Stimulated activated CD4-positive, alpha-beta T cell treated with anti-CD3 and anti-CD28 coated beads, Interleukin-2, amount 100 ng/mL, for 24 hours (primary cell): ENCODE data around the gene ARHGDIB.

Experiments used
- DNase-seq, 2 donors: peaks; one replicate each; pipeline ENCODE4 v3.0.0-alpha.2; 2020

Gene ARHGDIB

GRCh38 chr12:14954269-14954668 is 7.1 kb downstream of the ARHGDIB start:
- DNase-seq = no peak

GRCh38 chr12:14953752-14954151 is 7.6 kb downstream of the ARHGDIB start:
- no peak for DNase-seq

- no peak for DNase-seq
These were observed 9.0 kb downstream of the ARHGDIB start for GRCh38 chr12:14952299-14952921.

GRCh38 chr12:14951851-14952250 is 9.6 kb downstream of the ARHGDIB start:
- DNase-seq = no peak

GRCh38 chr12:14950982-14951746 is 10.2 kb downstream of the ARHGDIB start:
- no peak for DNase-seq

- peak; percentile 33 to 53 for DNase-seq
These were observed 11.0 kb downstream of the ARHGDIB start for GRCh38 chr12:14950421-14950820.

- DNase-seq = no peak
These were observed 11.8 kb downstream of the ARHGDIB start for GRCh38 chr12:14949631-14950030.

- DNase-seq = peak; percentile 43 to 62
These were observed 12.7 kb downstream of the ARHGDIB start for GRCh38 chr12:14948672-14949071.

GRCh38 chr12:14946861-14947260 is 14.5 kb downstream of the ARHGDIB start:
- no peak for DNase-seq

- DNase-seq = no peak
These were observed 15.2 kb downstream of the ARHGDIB start for GRCh38 chr12:14946162-14946561.

- no peak for DNase-seq
These were observed 19.0 kb downstream of the ARHGDIB start for GRCh38 chr12:14942196-14942931.

- DNase-seq = no peak
These were observed 20.0 kb downstream of the ARHGDIB start for GRCh38 chr12:14941369-14941768.

GRCh38 chr12:14938301-14938700 is 23.1 kb downstream of the ARHGDIB start, which contains the start of gene ERP27:
Gene ERP27 (minus strand): TSS chr12:14938537. CDS start chr12:14938508, 29 bp downstream.
- no peak for DNase-seq

GRCh38 chr12:14937689-14938088 is 23.7 kb downstream of the ARHGDIB start:
- DNase-seq = no peak

- DNase-seq = no peak
These were observed 24.4 kb downstream of the ARHGDIB start for GRCh38 chr12:14937014-14937413.

- no peak for DNase-seq
These were observed 25.1 kb downstream of the ARHGDIB start for GRCh38 chr12:14936224-14936861.

GRCh38 chr12:14935031-14935430 is 26.4 kb downstream of the ARHGDIB start:
- DNase-seq = no peak

- DNase-seq = no peak
These were observed 26.9 kb downstream of the ARHGDIB start for GRCh38 chr12:14934511-14934910.

GRCh38 chr12:14931791-14932560 is 29.4 kb downstream of the ARHGDIB start:
- DNase-seq = no peak

GRCh38 chr12:14931359-14931758 is 30.0 kb downstream of the ARHGDIB start:
- no peak for DNase-seq

- no peak for DNase-seq
These were observed 31.1 kb downstream of the ARHGDIB start for GRCh38 chr12:14930299-14930698.

- no peak for DNase-seq
These were observed 32.5 kb downstream of the ARHGDIB start for GRCh38 chr12:14928931-14929330.
